Measurements from ENCODE around the gene RPS6KA6. TPM values are rescaled to one million over a fixed set of nuclear protein-coding genes. Genes with fewer than 3 reads are reported as not detected.

The RPS6KA6 gene
- total and polyA plus RNA-seq, 10 of the 15 experiments (the other 5 are each of a cell fraction or from before 2014, with no cell fraction given), result 0.29 to 2.8 (median 1.4) TPM; not detected in 1

DNA sequence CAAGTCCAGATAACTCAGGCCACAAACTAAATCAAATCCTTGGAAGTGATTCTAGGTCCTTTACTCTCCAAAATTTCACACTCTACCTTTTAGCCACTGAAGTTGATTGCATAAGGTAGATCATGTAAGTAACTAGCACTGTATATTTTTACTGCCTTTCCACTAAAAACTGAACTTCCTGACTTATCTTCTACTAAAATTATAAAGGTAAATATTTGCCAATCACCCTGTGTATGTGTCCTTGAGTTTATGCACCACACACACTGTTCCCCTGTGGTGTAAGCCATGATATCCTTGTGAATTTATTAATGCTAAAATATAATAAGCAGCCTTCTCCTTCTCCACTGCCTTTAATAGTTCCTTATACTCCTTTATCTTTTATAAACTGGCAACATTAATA is 25.6 kb downstream of the RPS6KA6 start:
- ChIA-PET CTCF (no interaction called here), POLR2A (no interaction called here), SMC1A (ENCODE audit: uncharacterized antibody, unreplicated experiment) (interaction anchor here (0.6 kb wide), 2 partner anchors 287 to 356 kb away, joined by 3 read pairs; no protein-coding TSS in a partner anchor), RAD21 (ENCODE audit: unreplicated experiment) (no interaction called here)
- no peaks in the 10 kb centered on the region for H3K4me1 ChIP-seq (ENCODE audit: control insufficient read depth, insufficient read depth, low read length)
- no peaks in the 10 kb centered on the region for H3K9me3 ChIP-seq (replicated peaks; ENCODE audit: control insufficient read depth, insufficient read depth, low read length)
- no peaks in the 10 kb centered on the region for H3K36me3 ChIP-seq (ENCODE audit: control insufficient read depth in 2 of 2, insufficient read depth in 2 of 2, low read length in 1 of 2)
- BruUV-seq (replicated peaks), result no TSS peak
- H3K79me2 ChIP-seq (ENCODE audit: control insufficient read depth, insufficient read depth, low read length), result no peaks in the 10 kb centered on the region
- DNase-seq (ENCODE audit: low read depth, low spot score) (no peak), FAIRE-seq (no peak), ATAC-seq (no peak)
- in situ Hi-C loops (cut with MboI) (no loop called here), intact Hi-C loops (cut with micrococcal nuclease; ENCODE audit: unreplicated experiment) (no loop called here)
- H3K4me3 ChIP-seq, result no peak overlapping the region
- H3K27me3 ChIP-seq (replicated peaks in 1 of 2; ENCODE audit: control insufficient read depth in 2 of 2, insufficient read depth in 2 of 2, low read length in 1 of 2), result no peaks in the 10 kb centered on the region
- no peak overlapping the region for H3K4me2 ChIP-seq (ENCODE audit: control insufficient read depth, insufficient read depth)
- H4K20me1 ChIP-seq (ENCODE audit: control insufficient read depth, insufficient read depth), result no peaks in the 10 kb centered on the region
- H3K9ac ChIP-seq (ENCODE audit: control insufficient read depth, insufficient read depth, low read length), result no peak overlapping the region
- no peak overlapping the region for H2AFZ ChIP-seq (ENCODE audit: control insufficient read depth, low read depth, low read length)
- H3K27ac ChIP-seq (ENCODE audit: control insufficient read depth, insufficient read depth), result no peak overlapping the region
- TF ChIP-seq, protein P1, sequence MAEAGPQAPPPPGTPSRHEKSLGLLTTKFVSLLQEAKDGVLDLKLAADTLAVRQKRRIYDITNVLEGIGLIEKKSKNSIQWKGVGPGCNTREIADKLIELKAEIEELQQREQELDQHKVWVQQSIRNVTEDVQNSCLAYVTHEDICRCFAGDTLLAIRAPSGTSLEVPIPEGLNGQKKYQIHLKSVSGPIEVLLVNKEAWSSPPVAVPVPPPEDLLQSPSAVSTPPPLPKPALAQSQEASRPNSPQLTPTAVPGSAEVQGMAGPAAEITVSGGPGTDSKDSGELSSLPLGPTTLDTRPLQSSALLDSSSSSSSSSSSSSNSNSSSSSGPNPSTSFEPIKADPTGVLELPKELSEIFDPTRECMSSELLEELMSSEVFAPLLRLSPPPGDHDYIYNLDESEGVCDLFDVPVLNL (IDR thresholded peaks at IDR 0.05; ENCODE audit: low read depth, low read length), result no peak
- TF ChIP-seq SUPT20H (IDR thresholded peaks at IDR 0.05; ENCODE audit: borderline replicate concordance, control insufficient read depth, low read depth, low read length) (no peak), HCFC1 (IDR thresholded peaks at IDR 0.05; ENCODE audit: low read length) (no peak), TAF1 (IDR thresholded peaks at IDR 0.05; ENCODE audit: borderline replicate concordance, low read depth, low read length) (no peak), NRF1 (conservative IDR thresholded peaks at IDR 0.05; ENCODE audit: low read depth, low read length) (no peak), SMARCA5 (IDR thresholded peaks at IDR 0.05) (no peak), NBN (IDR thresholded peaks at IDR 0.05) (no peak), TCF3 (IDR thresholded peaks at IDR 0.05; ENCODE audit: borderline replicate concordance, insufficient read depth, low read depth, low read length) (no peak), ZNF24 (IDR thresholded peaks at IDR 0.05) (no peak), KLF5 (IDR thresholded peaks at IDR 0.05; ENCODE audit: partially characterized antibody) (no peak), HDAC6 (IDR thresholded peaks at IDR 0.05; ENCODE audit: unreplicated experiment) (no peak), IRF4 (IDR thresholded peaks at IDR 0.05; ENCODE audit: low read depth, low read length) (no peak), SIX5 (IDR thresholded peaks at IDR 0.05; ENCODE audit: low read depth, low read length, severe bottlenecking) (no peak), TCF12 (IDR thresholded peaks at IDR 0.05; ENCODE audit: low read depth, low read length) (no peak)
- TF ChIP-seq, protein P2, sequence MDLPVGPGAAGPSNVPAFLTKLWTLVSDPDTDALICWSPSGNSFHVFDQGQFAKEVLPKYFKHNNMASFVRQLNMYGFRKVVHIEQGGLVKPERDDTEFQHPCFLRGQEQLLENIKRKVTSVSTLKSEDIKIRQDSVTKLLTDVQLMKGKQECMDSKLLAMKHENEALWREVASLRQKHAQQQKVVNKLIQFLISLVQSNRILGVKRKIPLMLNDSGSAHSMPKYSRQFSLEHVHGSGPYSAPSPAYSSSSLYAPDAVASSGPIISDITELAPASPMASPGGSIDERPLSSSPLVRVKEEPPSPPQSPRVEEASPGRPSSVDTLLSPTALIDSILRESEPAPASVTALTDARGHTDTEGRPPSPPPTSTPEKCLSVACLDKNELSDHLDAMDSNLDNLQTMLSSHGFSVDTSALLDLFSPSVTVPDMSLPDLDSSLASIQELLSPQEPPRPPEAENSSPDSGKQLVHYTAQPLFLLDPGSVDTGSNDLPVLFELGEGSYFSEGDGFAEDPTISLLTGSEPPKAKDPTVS (IDR thresholded peaks at IDR 0.05; ENCODE audit: low read depth, low read length), result no peak
- TF ChIP-seq, protein P3, sequence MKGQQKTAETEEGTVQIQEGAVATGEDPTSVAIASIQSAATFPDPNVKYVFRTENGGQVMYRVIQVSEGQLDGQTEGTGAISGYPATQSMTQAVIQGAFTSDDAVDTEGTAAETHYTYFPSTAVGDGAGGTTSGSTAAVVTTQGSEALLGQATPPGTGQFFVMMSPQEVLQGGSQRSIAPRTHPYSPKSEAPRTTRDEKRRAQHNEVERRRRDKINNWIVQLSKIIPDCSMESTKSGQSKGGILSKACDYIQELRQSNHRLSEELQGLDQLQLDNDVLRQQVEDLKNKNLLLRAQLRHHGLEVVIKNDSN (IDR thresholded peaks at IDR 0.05; ENCODE audit: borderline replicate concordance, extremely low read length, insufficient read depth, low read depth, low read length), result no peak
- TF ChIP-seq, protein P4, sequence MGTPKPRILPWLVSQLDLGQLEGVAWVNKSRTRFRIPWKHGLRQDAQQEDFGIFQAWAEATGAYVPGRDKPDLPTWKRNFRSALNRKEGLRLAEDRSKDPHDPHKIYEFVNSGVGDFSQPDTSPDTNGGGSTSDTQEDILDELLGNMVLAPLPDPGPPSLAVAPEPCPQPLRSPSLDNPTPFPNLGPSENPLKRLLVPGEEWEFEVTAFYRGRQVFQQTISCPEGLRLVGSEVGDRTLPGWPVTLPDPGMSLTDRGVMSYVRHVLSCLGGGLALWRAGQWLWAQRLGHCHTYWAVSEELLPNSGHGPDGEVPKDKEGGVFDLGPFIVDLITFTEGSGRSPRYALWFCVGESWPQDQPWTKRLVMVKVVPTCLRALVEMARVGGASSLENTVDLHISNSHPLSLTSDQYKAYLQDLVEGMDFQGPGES (IDR thresholded peaks at IDR 0.05), result no peak
- TF ChIP-seq, protein P5, sequence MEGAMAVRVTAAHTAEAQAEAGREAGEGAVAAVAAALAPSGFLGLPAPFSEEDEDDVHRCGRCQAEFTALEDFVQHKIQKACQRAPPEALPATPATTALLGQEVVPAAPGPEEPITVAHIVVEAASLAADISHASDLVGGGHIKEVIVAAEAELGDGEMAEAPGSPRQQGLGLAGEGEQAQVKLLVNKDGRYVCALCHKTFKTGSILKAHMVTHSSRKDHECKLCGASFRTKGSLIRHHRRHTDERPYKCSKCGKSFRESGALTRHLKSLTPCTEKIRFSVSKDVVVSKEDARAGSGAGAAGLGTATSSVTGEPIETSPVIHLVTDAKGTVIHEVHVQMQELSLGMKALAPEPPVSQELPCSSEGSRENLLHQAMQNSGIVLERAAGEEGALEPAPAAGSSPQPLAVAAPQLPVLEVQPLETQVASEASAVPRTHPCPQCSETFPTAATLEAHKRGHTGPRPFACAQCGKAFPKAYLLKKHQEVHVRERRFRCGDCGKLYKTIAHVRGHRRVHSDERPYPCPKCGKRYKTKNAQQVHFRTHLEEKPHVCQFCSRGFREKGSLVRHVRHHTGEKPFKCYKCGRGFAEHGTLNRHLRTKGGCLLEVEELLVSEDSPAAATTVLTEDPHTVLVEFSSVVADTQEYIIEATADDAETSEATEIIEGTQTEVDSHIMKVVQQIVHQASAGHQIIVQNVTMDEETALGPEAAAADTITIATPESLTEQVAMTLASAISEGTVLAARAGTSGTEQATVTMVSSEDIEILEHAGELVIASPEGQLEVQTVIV (IDR thresholded peaks at IDR 0.05; ENCODE audit: borderline replicate concordance, partially characterized antibody), result no peak

All from GM12878 (cell line).